ENCODE measurements around the gene ALKBH6. TPM values are rescaled to one million over a fixed set of nuclear protein-coding genes. Genes with fewer than 3 reads are reported as not detected.
A peak's percentile ranks its signal among the peaks of the same experiment; 100 is the strongest.

The ALKBH6 gene
- total and polyA plus RNA-seq, 3 donors from 2014 or later = 11.9 to 26.3 (median 22.8) TPM

DNA sequence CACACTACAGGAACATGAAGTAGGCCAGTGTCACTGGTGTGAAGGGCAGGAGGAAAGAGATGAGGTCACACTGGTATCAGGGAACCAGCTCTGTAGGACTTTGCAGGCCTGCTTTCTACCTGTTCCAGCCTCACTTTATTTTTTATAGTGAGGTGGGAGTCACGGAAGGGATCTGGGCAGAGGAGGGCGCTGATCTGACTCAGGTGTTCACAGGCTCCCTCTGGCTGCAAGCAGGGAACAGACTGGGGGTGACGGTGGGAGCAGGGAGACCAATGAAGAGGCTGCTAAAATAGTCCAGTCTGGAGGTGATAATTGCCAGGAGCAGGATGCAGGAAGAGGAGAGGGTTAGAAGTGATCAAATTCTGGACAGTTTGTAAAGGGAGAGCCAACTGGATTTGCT lies 37.2 kb upstream of the ALKBH6 start:
- no peak overlapping the region for H3K27ac ChIP-seq
- H3K9me3 ChIP-seq = no peaks in the 10 kb centered on the region
- TF ChIP-seq, protein P1, sequence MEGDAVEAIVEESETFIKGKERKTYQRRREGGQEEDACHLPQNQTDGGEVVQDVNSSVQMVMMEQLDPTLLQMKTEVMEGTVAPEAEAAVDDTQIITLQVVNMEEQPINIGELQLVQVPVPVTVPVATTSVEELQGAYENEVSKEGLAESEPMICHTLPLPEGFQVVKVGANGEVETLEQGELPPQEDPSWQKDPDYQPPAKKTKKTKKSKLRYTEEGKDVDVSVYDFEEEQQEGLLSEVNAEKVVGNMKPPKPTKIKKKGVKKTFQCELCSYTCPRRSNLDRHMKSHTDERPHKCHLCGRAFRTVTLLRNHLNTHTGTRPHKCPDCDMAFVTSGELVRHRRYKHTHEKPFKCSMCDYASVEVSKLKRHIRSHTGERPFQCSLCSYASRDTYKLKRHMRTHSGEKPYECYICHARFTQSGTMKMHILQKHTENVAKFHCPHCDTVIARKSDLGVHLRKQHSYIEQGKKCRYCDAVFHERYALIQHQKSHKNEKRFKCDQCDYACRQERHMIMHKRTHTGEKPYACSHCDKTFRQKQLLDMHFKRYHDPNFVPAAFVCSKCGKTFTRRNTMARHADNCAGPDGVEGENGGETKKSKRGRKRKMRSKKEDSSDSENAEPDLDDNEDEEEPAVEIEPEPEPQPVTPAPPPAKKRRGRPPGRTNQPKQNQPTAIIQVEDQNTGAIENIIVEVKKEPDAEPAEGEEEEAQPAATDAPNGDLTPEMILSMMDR (IDR thresholded peaks at IDR 0.05) = no peak
- TF ChIP-seq POLR2A (IDR thresholded peaks at IDR 0.05) = no peak
- H3K36me3 ChIP-seq (ENCODE audit: low read depth, missing control alignments) = no peaks in the 10 kb centered on the region
- H3K4me1 ChIP-seq = peaks cover 15% of the 10 kb centered on the region
- 62 to 65% methylated on average over 3 of the region's 3 CpGs for WGBS, 2 donors
- H3K27me3 ChIP-seq = no peaks in the 10 kb centered on the region
- DNase-seq = peak; percentile 26
- intact Hi-C loops (cut with DNase I; ENCODE audit: low total_unique reads) = loop anchor here (10.0 kb wide), 1 partner anchor 724 kb away; the partner anchor contains the start of gene ZNF850
- no peak overlapping the region for H3K4me3 ChIP-seq

DNA sequence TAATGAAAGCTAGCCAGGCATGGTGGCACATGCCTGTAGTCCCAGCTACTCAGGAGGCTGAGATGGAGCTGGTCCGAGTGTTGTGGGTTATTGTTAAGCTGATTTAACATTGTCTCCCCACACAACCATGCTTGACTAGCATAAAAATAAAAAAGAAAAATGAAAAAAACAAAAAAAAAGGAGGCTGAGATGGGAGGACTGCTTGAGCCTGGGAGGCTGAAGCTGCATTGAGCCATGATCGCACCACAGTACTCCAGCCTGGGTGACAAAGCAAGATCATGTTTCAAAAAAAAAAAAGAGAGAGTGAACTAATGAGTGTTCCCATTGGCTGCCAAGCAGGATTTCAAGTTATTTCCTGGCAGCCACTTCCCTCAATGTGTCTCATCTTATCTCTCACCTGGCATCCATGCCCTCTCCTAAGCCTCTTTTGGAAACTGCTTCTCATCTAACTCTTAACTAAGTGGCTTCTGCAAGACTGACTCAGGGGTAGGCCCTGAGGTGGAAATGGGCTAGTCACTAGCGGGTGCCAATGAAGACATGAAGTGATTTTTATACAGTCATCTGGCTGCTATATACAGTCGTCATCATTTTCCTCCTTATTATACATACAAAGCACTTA lies 35.2 kb upstream of the ALKBH6 start:
- H3K36me3 ChIP-seq (ENCODE audit: low read depth, missing control alignments) = no peaks in the 10 kb centered on the region
- H3K9me3 ChIP-seq = no peaks in the 10 kb centered on the region
- no peak overlapping the region for H3K27ac ChIP-seq
- H3K27me3 ChIP-seq = no peaks in the 10 kb centered on the region
- 86 to 88% methylated on average over 4 of the region's 4 CpGs for WGBS, 2 donors
- DNase-seq = no peak
- TF ChIP-seq, protein P1 (IDR thresholded peaks at IDR 0.05) = no peak
- TF ChIP-seq POLR2A (IDR thresholded peaks at IDR 0.05) = no peak
- H3K4me3 ChIP-seq = no peak overlapping the region
- intact Hi-C loops (cut with DNase I; ENCODE audit: low total_unique reads) = no loop called here
- H3K4me1 ChIP-seq = peaks cover 7% of the 10 kb centered on the region

DNA sequence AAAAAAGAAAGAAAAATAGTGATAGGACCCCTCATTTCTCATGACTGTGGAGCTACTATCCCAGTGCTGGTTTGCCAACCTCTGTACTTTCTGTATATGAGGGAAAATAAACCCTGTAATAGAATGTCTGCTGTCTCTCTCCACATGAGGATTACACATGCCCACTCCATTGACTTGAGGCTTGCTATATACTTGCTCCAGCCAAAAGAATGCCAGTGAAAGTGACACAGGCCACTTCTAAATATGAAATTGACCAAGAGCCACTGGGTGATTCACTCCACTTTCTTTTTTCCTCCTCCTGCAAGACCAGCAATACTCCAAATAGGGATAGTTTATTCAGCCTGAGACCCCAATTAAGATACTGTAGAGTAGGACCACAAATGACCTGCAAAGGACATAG lies 33.8 kb upstream of the ALKBH6 start:
- intact Hi-C loops (cut with DNase I; ENCODE audit: low total_unique reads) = no loop called here
- H3K4me1 ChIP-seq = peaks cover 3% of the 10 kb centered on the region
- no peaks in the 10 kb centered on the region for H3K36me3 ChIP-seq (ENCODE audit: low read depth, missing control alignments)
- no peak overlapping the region for H3K27ac ChIP-seq
- H3K9me3 ChIP-seq = no peaks in the 10 kb centered on the region
- TF ChIP-seq, protein P1 (IDR thresholded peaks at IDR 0.05) = no peak
- TF ChIP-seq POLR2A (IDR thresholded peaks at IDR 0.05) = no peak
- DNase-seq = no peak
- H3K27me3 ChIP-seq = no peaks in the 10 kb centered on the region
- H3K4me3 ChIP-seq = no peak overlapping the region

DNA sequence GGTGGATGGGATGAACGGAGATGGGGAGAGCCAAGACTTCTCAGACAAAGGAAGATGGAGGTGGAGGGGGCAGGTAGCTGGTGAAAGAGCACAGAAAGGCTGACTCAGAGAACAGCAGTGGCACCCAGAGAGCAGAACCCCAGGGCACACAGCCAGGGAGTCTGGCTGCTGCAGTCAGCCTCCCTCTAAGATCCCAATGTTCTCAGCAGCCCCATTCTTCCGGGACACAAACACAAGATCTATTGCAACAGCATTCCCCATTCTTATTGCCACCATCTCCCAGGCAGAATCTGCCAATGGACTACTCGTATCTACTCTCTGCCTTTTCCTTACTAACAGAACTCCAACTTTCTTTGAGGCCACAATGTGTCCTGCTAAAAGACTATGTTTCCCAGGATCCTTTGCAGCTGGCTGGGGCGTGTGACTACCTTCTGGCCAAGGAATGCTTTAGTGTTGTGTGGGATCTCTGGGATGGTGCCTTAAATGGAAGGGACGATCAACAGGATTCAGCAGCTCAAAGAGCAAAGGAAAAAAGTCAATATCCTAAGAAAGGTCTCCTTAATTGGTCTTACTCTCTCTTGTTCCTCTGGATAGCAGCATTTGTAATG lies 32.5 kb upstream of the ALKBH6 start:
- no peaks in the 10 kb centered on the region for H3K36me3 ChIP-seq (ENCODE audit: low read depth, missing control alignments)
- intact Hi-C loops (cut with DNase I; ENCODE audit: low total_unique reads) = no loop called here
- no peak for TF ChIP-seq POLR2A (IDR thresholded peaks at IDR 0.05)
- TF ChIP-seq, protein P1 (IDR thresholded peaks at IDR 0.05) = no peak
- WGBS, 2 donors = 84 to 91% methylated on average over 5 of the region's 5 CpGs
- no peaks in the 10 kb centered on the region for H3K27me3 ChIP-seq
- peaks cover 7% of the 10 kb centered on the region for H3K4me1 ChIP-seq
- no peak overlapping the region for H3K27ac ChIP-seq
- no peak for DNase-seq
- H3K4me3 ChIP-seq = no peak overlapping the region
- no peaks in the 10 kb centered on the region for H3K9me3 ChIP-seq

DNA sequence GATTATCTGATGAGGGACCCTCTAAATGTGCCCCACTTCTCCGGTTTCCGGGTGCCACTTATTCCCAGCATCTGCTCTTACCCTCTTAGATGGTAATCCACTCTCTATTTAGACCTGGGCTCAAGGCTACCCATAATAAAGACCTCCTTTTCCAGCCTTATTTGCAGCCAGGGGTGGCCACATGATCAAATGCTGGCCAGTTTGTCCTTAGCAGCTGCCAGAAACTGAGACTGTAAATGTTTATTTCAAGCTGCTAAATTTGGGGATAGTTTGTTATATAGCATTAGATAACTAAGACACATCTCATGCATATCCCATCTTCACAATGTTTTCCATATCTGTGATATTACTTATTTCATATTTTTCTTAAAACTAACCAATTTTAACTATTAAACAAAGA lies 29.9 kb upstream of the ALKBH6 start:
- DNase-seq = no peak
- Histone ChIP-seq H3K27me3 (no peaks in the 10 kb centered on the region), H3K4me3 (no peak overlapping the region), H3K4me1 (peaks cover 8% of the 10 kb centered on the region), H3K36me3 (ENCODE audit: low read depth, missing control alignments) (no peaks in the 10 kb centered on the region), H3K9me3 (no peaks in the 10 kb centered on the region), H3K27ac (no peak overlapping the region)
- TF ChIP-seq, protein P1 (IDR thresholded peaks at IDR 0.05) = no peak
- TF ChIP-seq POLR2A (IDR thresholded peaks at IDR 0.05) = no peak
- 89 to 95% methylated on average over 2 of the region's 2 CpGs for WGBS, 2 donors
- intact Hi-C loops (cut with DNase I; ENCODE audit: low total_unique reads) = no loop called here
